D721Med (cell line): ENCODE data around the gene BMP2.
A peak's percentile ranks its signal among the peaks of the same experiment; 100 is the strongest.

Experiments
- DNase-seq: peaks from one replicate; pipeline ENCODE4 v3.0.0; 2011; ENCODE audit warnings: low spot score; ENCODE audit not compliant: insufficient read length
- FAIRE-seq: peaks from 2 replicates; lab custom pipeline; 2011; peaks lifted over from hg19 to GRCh38; lab: Jason Lieb, UNC
- CTCF ChIP-seq: IDR thresholded peaks from 2 replicates; pipeline ENCODE4 v1.5.1; 2012; ENCODE audit warnings: mild to moderate bottlenecking, control low read depth; ENCODE audit not compliant: insufficient read depth; ENCODE audit errors: missing control alignments

Gene BMP2

DNA sequence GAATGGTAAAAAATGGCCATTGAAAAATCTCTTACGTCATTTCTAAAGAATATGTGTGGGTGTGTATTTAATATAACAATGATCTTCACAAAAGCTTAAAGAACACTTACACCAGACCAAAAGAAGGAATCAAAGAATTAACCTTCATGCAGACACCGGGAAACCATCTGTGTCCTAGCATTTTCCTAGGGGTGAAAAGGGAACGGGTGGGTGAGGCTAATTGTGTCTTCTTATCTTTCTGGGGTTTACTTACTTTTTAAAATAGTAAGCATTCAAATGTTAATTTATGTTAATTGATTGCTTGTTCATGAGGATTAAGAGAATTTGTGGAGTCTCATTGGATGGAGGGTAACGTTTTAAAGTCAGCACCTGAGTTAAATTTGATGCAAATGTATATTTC is 47.5 kb downstream of the BMP2 start:
- FAIRE-seq (no peak), DNase-seq (no peak)

DNA sequence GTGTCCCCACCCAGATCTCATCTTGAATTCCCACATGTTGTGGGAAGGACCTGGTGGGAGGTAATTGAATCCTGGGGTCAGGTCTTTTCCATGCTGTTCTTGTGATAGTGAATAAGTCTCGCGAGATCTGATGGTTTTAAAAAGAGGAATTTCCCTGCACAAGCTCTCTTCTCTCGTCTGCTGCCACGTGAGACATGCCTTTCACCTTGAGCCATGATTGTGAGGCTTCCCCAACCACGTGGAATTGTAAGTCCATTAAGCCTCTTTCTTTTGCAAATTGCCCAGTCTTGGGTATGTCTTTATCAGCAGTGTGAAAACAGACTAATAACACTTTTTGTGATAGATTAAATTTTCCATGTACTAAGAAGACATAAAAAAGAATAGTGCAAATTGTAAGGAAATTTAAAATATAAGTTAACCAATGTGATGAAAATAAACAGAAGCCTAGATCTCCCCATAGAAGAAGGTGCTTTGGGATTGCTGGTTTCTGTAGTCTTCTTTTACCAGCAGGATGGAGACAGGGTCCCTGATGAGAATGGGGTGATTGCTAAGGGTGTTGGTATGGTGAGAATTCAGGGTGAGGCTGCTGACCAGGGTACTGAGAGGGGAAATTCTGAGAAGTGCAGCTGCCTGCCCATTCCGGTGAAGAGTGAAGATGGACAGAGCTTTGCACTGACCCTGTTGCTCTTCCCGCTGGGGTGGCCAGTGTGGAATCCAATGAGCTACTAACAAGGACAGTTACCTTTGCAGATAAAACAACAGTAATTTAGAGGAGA is 50.7 kb downstream of the BMP2 start:
- FAIRE-seq, result no peak
- no peak for TF ChIP-seq CTCF
- no peak for DNase-seq

More for the DNA sequence above, 47.5 kb downstream of the BMP2 start:
- no peak for TF ChIP-seq CTCF

- peak; percentile 41 for TF ChIP-seq CTCF
- no peak for FAIRE-seq
- DNase-seq, result no peak
Observed at GRCh38 chr20:6819599-6819998, 52.1 kb downstream of the BMP2 start.

DNA sequence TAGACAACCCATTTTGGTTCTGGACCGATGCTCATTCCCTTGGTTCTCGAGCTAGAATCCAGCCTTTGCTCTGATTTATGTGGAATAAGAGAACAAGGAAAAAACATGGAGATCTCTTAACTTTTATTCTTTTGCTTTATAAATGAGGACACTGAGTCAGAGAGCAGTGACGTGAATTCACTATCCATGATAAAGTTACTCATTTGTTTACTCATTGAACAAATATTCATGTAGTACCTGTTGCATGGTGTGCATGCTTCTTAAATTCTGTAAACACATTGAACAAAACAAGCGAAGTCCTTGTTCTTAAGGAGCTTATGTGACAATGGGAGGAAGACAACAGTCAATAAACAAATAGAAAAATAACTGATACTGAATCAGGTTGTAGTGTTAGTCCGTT is 56.9 kb downstream of the BMP2 start:
- DNase-seq (no peak), FAIRE-seq (no peak)
- no peak for TF ChIP-seq CTCF

DNA sequence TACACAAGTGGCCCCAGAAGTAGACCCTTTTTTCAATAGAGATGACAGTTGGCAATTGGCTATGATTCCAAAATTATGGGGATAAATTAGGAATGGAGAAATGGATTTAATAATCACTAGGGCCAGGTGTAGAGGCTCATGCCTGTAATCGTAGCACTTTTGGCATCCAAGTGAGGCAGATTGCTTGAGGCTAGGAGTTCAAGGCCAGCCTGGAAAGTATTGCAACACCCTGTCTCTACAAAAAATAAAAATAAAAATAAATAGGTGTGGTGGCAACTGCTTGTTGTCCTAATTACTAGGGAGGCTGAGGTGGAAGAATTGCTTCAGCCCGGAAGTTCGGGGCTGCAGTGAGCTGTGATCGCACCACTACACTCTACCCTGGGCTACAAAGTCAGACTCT is 60.0 kb downstream of the BMP2 start:
- FAIRE-seq (no peak), DNase-seq (no peak)
- no peak for TF ChIP-seq CTCF

- DNase-seq (no peak), FAIRE-seq (no peak)
- peak; percentile 68 for TF ChIP-seq CTCF
Observed at GRCh38 chr20:6828794-6829423, 61.4 kb downstream of the BMP2 start.

GRCh38 chr20:6829510-6830116 is 62.1 kb downstream of the BMP2 start:
- no peak for DNase-seq
- no peak for FAIRE-seq

More at GRCh38 chr20:6829510-6830116, 62.1 kb downstream of the BMP2 start:
- TF ChIP-seq CTCF, result no peak
